Suprapubic skin (tissue), 4 donors: ENCODE data around the gene ATG4A.

Experiments
- POLR2A ChIP-seq, 2 donors: fragments of 450-650 bp; IDR thresholded peaks; one replicate each; pipeline ENCODE4 v1.6.1; 2017; ENCODE audit warnings: antibody characterized with exemption in 2 of 2, mild to moderate bottlenecking in 2 of 2, moderate library complexity in 2 of 2
- POLR2AphosphoS5 ChIP-seq, 3 donors: sonication (generic); formaldehyde crosslinking; IDR thresholded peaks; one replicate each; pipeline ENCODE4 v1.6.1; 2017; ENCODE audit warnings: antibody characterized with exemption in 3 of 3
- TF ChIP-seq, protein P1 (sequence below), 2 donors: fragments of 200-600 bp in 1 of 2; fragments of 450-650 bp in 1 of 2; sonication (generic) in 1 of 2; IDR thresholded peaks; one replicate each; pipeline ENCODE4 v1.5.1; 2016 to 2019; ENCODE audit warnings: antibody characterized with exemption in 2 of 2, mild to moderate bottlenecking in 1 of 2, moderate library complexity in 1 of 2

DNA sequence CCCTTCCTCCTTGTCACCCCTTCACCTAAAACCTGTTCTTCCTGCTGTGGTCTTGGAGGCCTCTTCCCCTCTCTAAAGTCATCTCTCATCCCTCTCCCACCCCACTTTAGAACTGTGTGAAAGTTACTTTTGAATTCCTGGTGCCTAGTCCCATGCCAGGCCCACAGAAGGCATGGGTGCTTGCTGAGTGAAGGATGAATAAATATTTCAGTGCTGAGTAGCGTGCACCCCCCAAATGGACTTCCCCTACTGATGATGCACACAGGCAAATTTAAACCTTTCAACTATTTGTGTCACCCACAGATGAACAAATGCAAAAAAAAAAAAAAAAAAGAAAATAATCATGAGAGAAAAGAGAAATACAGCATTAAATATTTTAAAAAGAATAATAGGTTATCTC is 20.0 kb upstream of the ATG4A start:
- TF ChIP-seq, protein P1, sequence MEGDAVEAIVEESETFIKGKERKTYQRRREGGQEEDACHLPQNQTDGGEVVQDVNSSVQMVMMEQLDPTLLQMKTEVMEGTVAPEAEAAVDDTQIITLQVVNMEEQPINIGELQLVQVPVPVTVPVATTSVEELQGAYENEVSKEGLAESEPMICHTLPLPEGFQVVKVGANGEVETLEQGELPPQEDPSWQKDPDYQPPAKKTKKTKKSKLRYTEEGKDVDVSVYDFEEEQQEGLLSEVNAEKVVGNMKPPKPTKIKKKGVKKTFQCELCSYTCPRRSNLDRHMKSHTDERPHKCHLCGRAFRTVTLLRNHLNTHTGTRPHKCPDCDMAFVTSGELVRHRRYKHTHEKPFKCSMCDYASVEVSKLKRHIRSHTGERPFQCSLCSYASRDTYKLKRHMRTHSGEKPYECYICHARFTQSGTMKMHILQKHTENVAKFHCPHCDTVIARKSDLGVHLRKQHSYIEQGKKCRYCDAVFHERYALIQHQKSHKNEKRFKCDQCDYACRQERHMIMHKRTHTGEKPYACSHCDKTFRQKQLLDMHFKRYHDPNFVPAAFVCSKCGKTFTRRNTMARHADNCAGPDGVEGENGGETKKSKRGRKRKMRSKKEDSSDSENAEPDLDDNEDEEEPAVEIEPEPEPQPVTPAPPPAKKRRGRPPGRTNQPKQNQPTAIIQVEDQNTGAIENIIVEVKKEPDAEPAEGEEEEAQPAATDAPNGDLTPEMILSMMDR (IDR thresholded peaks at IDR 0.05) = no peak
- TF ChIP-seq POLR2AphosphoS5 (IDR thresholded peaks at IDR 0.05) (no peak), POLR2A (IDR thresholded peaks at IDR 0.05) (no peak)
